GM23338 (cell line): ENCODE measurements around the gene TNFSF13.
"Not testable (repeated sequence)": the region's sequence is repeated elsewhere in the genome, so short reads cannot be mapped to it uniquely, and the experiment has no call there.

Experiments
- CREB1 ChIP-seq: fragments of 250-450 bp; sonication (Bioruptor Pico); IDR thresholded peaks from 2 replicates; pipeline ENCODE4 v1.5.0; 2020; ENCODE audit warnings: low read depth, mild to moderate bottlenecking, moderate library complexity
- EZH2 ChIP-seq: fragments of 200-600 bp; sonication (generic); IDR thresholded peaks from one replicate; pipeline ENCODE4 v1.8.0; 2017; ENCODE audit warnings: antibody characterized with exemption, mild to moderate bottlenecking, low read depth; ENCODE audit not compliant: unreplicated experiment
- EZH2phosphoT487 ChIP-seq: fragments of 200-600 bp; sonication (generic); IDR thresholded peaks from one replicate; pipeline ENCODE4 v1.8.1; 2018; ENCODE audit warnings: antibody characterized with exemption; ENCODE audit not compliant: unreplicated experiment
- JUNB ChIP-seq: IDR thresholded peaks from one replicate; pipeline ENCODE4 v1.6.1; 2016; ENCODE audit warnings: antibody characterized with exemption; ENCODE audit not compliant: unreplicated experiment
- POLR2AphosphoS5 ChIP-seq: IDR thresholded peaks from 2 replicates; pipeline ENCODE4 v1.6.1; 2016; ENCODE audit warnings: antibody characterized with exemption, low read depth
- ZNF114 ChIP-seq: fragments of 250-450 bp; sonication (Bioruptor Pico); IDR thresholded peaks from 2 replicates; pipeline ENCODE4 v1.5.0; 2020; ENCODE audit warnings: mild to moderate bottlenecking, moderate library complexity
- TF ChIP-seq, protein P1 (sequence below), 2 experiments: fragments of 200-600 bp in 1 of 2; sonication (generic) in 1 of 2; conservative IDR thresholded peaks; 2 replicates each; pipeline versions ENCODE4 v1.5.1 to v1.6.1; 2016 to 2017; ENCODE audit warnings: antibody characterized with exemption in 2 of 2, low read depth in 2 of 2, mild to moderate bottlenecking in 2 of 2, moderate library complexity in 1 of 2
- TF ChIP-seq, protein P2 (sequence below): IDR thresholded peaks from one replicate; pipeline ENCODE4 v1.6.1; 2018; ENCODE audit warnings: antibody characterized with exemption; ENCODE audit not compliant: unreplicated experiment
- TF ChIP-seq, protein P3 (sequence below): IDR thresholded peaks from 2 replicates; pipeline ENCODE4 v1.6.1; 2016; ENCODE audit warnings: antibody characterized with exemption

DNA sequence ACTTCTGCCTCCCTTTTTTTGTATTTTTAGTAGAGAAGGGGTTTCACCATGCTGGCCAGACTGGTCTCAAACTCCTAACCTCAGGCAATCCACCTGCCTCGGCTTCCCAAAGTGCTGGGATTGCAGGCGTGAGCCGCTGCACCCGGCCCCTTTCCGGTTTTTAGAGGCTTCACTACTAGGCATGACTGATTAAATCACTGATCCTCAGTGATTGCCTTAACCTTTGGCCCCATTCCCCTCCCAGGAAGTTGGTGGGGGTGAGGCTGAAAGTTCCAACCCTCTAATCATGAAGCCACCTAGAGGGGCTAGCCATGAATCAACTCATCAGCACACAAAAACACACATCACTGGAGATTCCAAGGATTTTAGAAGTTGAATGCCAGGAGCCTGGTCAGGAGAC is 39.0 kb downstream of the TNFSF13 start:
- TF ChIP-seq, protein P1, sequence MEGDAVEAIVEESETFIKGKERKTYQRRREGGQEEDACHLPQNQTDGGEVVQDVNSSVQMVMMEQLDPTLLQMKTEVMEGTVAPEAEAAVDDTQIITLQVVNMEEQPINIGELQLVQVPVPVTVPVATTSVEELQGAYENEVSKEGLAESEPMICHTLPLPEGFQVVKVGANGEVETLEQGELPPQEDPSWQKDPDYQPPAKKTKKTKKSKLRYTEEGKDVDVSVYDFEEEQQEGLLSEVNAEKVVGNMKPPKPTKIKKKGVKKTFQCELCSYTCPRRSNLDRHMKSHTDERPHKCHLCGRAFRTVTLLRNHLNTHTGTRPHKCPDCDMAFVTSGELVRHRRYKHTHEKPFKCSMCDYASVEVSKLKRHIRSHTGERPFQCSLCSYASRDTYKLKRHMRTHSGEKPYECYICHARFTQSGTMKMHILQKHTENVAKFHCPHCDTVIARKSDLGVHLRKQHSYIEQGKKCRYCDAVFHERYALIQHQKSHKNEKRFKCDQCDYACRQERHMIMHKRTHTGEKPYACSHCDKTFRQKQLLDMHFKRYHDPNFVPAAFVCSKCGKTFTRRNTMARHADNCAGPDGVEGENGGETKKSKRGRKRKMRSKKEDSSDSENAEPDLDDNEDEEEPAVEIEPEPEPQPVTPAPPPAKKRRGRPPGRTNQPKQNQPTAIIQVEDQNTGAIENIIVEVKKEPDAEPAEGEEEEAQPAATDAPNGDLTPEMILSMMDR (conservative IDR thresholded peaks at IDR 0.05; ENCODE audit: low read depth in 2 of 2) = not testable (repeated sequence)
- not testable (repeated sequence) for TF ChIP-seq EZH2; ZNF114 (CRISPR knock-in tag); EZH2phosphoT487; CREB1; POLR2AphosphoS5; JUNB
- TF ChIP-seq, protein P2, sequence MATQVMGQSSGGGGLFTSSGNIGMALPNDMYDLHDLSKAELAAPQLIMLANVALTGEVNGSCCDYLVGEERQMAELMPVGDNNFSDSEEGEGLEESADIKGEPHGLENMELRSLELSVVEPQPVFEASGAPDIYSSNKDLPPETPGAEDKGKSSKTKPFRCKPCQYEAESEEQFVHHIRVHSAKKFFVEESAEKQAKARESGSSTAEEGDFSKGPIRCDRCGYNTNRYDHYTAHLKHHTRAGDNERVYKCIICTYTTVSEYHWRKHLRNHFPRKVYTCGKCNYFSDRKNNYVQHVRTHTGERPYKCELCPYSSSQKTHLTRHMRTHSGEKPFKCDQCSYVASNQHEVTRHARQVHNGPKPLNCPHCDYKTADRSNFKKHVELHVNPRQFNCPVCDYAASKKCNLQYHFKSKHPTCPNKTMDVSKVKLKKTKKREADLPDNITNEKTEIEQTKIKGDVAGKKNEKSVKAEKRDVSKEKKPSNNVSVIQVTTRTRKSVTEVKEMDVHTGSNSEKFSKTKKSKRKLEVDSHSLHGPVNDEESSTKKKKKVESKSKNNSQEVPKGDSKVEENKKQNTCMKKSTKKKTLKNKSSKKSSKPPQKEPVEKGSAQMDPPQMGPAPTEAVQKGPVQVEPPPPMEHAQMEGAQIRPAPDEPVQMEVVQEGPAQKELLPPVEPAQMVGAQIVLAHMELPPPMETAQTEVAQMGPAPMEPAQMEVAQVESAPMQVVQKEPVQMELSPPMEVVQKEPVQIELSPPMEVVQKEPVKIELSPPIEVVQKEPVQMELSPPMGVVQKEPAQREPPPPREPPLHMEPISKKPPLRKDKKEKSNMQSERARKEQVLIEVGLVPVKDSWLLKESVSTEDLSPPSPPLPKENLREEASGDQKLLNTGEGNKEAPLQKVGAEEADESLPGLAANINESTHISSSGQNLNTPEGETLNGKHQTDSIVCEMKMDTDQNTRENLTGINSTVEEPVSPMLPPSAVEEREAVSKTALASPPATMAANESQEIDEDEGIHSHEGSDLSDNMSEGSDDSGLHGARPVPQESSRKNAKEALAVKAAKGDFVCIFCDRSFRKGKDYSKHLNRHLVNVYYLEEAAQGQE = not testable (repeated sequence)
- TF ChIP-seq, protein P3, sequence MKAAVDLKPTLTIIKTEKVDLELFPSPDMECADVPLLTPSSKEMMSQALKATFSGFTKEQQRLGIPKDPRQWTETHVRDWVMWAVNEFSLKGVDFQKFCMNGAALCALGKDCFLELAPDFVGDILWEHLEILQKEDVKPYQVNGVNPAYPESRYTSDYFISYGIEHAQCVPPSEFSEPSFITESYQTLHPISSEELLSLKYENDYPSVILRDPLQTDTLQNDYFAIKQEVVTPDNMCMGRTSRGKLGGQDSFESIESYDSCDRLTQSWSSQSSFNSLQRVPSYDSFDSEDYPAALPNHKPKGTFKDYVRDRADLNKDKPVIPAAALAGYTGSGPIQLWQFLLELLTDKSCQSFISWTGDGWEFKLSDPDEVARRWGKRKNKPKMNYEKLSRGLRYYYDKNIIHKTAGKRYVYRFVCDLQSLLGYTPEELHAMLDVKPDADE = not testable (repeated sequence)
